ENCODE data around the gene PLVAP. TPM values are rescaled to one million over a fixed set of nuclear protein-coding genes. Genes with fewer than 3 reads are reported as not detected.

PLVAP gene
- total RNA-seq, 4 donors from 2014 or later, result 11.5 to 45.1 (median 18.8) TPM

- in situ Hi-C loops (cut with MboI; ENCODE audit: low sequenced_read_pairs in 4 of 4) (no loop called here), intact Hi-C loops (cut with DNase I; ENCODE audit: low total_unique reads) (loop anchor here (5.0 to 10.0 kb wide), 2 partner anchors 173 to 216 kb away; partner anchors contain the start of genes COLGALT1 and PGLS)
- Histone ChIP-seq H3K4me1 (peaks cover 19 to 22% of the 10 kb centered on the region in 2 donors), H3K27ac (no peak overlapping the region), H3K27me3 (no peaks in the 10 kb centered on the region), H3K36me3 (peaks cover 0 to 16% of the 10 kb centered on the region in 2 donors), H3K9me3 (no peaks in the 10 kb centered on the region), H3K4me3 (no peak overlapping the region)
- DNase-seq (no peak), ATAC-seq (no peak)
- TF ChIP-seq, protein P1, sequence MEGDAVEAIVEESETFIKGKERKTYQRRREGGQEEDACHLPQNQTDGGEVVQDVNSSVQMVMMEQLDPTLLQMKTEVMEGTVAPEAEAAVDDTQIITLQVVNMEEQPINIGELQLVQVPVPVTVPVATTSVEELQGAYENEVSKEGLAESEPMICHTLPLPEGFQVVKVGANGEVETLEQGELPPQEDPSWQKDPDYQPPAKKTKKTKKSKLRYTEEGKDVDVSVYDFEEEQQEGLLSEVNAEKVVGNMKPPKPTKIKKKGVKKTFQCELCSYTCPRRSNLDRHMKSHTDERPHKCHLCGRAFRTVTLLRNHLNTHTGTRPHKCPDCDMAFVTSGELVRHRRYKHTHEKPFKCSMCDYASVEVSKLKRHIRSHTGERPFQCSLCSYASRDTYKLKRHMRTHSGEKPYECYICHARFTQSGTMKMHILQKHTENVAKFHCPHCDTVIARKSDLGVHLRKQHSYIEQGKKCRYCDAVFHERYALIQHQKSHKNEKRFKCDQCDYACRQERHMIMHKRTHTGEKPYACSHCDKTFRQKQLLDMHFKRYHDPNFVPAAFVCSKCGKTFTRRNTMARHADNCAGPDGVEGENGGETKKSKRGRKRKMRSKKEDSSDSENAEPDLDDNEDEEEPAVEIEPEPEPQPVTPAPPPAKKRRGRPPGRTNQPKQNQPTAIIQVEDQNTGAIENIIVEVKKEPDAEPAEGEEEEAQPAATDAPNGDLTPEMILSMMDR (IDR thresholded peaks at IDR 0.05 in 4 of 5, conservative IDR thresholded peaks at IDR 0.05 in 1 of 5), result no peak
- no peak for TF ChIP-seq POLR2A (IDR thresholded peaks at IDR 0.05)
These were observed 37.9 kb downstream of the PLVAP start for GRCh38 chr19:17339088-17339741.

- Histone ChIP-seq H3K9me3 (no peaks in the 10 kb centered on the region), H3K4me3 (peak overlapping the region; percentile 79 to 100 (median 90)), H3K27me3 (no peaks in the 10 kb centered on the region), H3K4me1 (peaks cover 22 to 24% of the 10 kb centered on the region in 2 donors), H3K27ac (no peak overlapping the region), H3K36me3 (peaks cover 0 to 16% of the 10 kb centered on the region in 2 donors)
- ATAC-seq (no peak), DNase-seq (no peak)
- TF ChIP-seq, protein P1 (IDR thresholded peaks at IDR 0.05 in 4 of 5, conservative IDR thresholded peaks at IDR 0.05 in 1 of 5), result no peak
- intact Hi-C loops (cut with DNase I; ENCODE audit: low total_unique reads), result loop anchor here (5.0 to 10.0 kb wide), 2 partner anchors 174 to 216 kb away; partner anchors contain the start of genes COLGALT1 and PGLS
- in situ Hi-C loops (cut with MboI; ENCODE audit: low sequenced_read_pairs in 4 of 4), result no loop called here
These were observed 38.6 kb downstream of the PLVAP start for GRCh38 chr19:17338433-17339078.

DNA sequence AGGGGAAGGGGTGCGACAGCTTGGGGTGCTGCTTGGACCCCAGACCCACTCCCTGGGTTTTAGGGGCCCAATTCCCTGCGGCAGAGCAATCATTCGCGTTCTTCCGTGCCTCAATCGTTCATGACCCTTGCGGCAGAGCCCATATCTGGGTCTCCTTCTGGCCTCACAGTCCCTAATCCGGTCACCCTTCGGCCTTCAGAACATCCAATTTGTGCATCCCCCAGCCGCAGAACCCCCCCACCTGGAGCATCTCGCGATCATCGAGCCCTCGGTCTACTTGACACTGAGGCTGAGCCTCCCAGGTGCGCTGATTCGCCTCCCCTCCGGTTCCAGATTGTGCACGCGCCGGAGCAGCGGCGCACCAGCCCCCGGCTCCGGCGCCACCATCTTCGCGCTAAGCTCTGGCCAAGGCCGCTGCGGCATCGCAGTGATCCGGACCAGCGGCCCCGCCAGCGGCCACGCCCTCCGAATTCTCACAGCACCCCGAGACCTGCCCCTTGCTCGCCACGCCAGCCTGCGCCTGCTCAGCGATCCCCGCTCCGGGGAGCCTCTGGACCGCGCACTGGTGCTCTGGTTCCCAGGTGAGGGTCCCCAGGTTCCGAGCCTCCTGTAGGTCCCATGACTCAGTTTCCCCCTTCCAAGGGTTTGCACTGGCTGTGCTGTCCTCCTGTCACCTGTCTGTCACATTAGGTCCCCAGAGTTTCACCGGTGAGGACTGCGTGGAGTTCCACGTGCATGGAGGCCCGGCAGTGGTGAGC is 39.3 kb downstream of the PLVAP start:
- no peak for ATAC-seq
- intact Hi-C loops (cut with DNase I; ENCODE audit: low total_unique reads) (loop anchor here (1.0 to 10.0 kb wide), 5 partner anchors 29 to 217 kb away; partner anchors contain the start of genes COLGALT1, DDA1, PGLS and USE1), in situ Hi-C loops (cut with MboI; ENCODE audit: low sequenced_read_pairs in 4 of 4) (no loop called here)
- H3K4me1 ChIP-seq, result peaks cover 22 to 24% of the 10 kb centered on the region in 2 donors
- H3K27ac ChIP-seq, result peak overlapping the region; percentile 82 to 93 (median 92)
- DNase-seq, result no peak
- peak overlapping the region; percentile 79 to 100 (median 90) for H3K4me3 ChIP-seq
- peaks cover 0 to 16% of the 10 kb centered on the region in 2 donors for H3K36me3 ChIP-seq
- H3K27me3 ChIP-seq, result no peaks in the 10 kb centered on the region
- no peak for TF ChIP-seq POLR2A (IDR thresholded peaks at IDR 0.05)
- TF ChIP-seq, protein P1 (IDR thresholded peaks at IDR 0.05 in 4 of 5, conservative IDR thresholded peaks at IDR 0.05 in 1 of 5), result no peak
- H3K9me3 ChIP-seq, result no peaks in the 10 kb centered on the region

GRCh38 chr19:17336872-17337674 is 40.1 kb downstream of the PLVAP start, which contains the start of gene GTPBP3:
TSS of gene GTPBP3 (plus strand) at chr19:17337553. CDS start at chr19:17337612, 59 bp downstream.
- H3K9me3 ChIP-seq, result no peaks in the 10 kb centered on the region
- peaks cover 22 to 24% of the 10 kb centered on the region in 2 donors for H3K4me1 ChIP-seq
- DNase-seq (peak; percentile 94 to 97), ATAC-seq (peak; percentile 94 to 96)
- intact Hi-C loops (cut with DNase I; ENCODE audit: low total_unique reads), result loop anchor here (1.0 to 10.0 kb wide), 5 partner anchors 28 to 218 kb away; partner anchors contain the start of genes COLGALT1, DDA1, PGLS and USE1
- peak within 1 kb of the TSS; percentile 82 to 93 (median 92) for H3K27ac ChIP-seq
- H3K36me3 ChIP-seq, result peaks cover 0 to 16% of the 10 kb centered on the region in 2 donors
- in situ Hi-C loops (cut with MboI; ENCODE audit: low sequenced_read_pairs in 4 of 4), result no loop called here
- no peaks in the 10 kb centered on the region for H3K27me3 ChIP-seq
- peak within 1 kb of the TSS; percentile 79 to 100 (median 90) for H3K4me3 ChIP-seq
- TF ChIP-seq POLR2A (IDR thresholded peaks at IDR 0.05), result peak in 1 of 2 donors; percentile 26
- TF ChIP-seq, protein P1 (IDR thresholded peaks at IDR 0.05 in 4 of 5, conservative IDR thresholded peaks at IDR 0.05 in 1 of 5), result no peak
